Liver (tissue), 3 donors: ENCODE measurements around the gene PPWD1.

Experiments used
- ATF3 ChIP-seq: IDR thresholded peaks from 2 replicates; pipeline ENCODE4 v1.6.1; 2016; ENCODE audit warnings: antibody characterized with exemption
- CTCF ChIP-seq: fragments of 150-350 bp; IDR thresholded peaks from 2 replicates; pipeline ENCODE4 v1.5.1; 2017; ENCODE audit warnings: improper control_type of control experiment, low read depth, low read length; ENCODE audit not compliant: missing input control
- EGR1 ChIP-seq, 2 donors: IDR thresholded peaks; 2 replicates each; pipeline ENCODE4 v1.6.1; 2016 to 2018; ENCODE audit warnings: antibody characterized with exemption in 2 of 2, low read depth in 2 of 2
- JUND ChIP-seq, 2 donors: IDR thresholded peaks; 2 replicates each; pipeline ENCODE4 v1.6.1; 2016; ENCODE audit warnings: antibody characterized with exemption in 2 of 2
- ZBTB33 ChIP-seq: IDR thresholded peaks from 2 replicates; pipeline ENCODE4 v1.6.1; 2016; ENCODE audit warnings: antibody characterized with exemption
- donor health status: healthy.
- donor health status: healthy.

GRCh38 chr5:65530904-65531303 lies 32.2 kb upstream of the PPWD1 start:
- TF ChIP-seq JUND (IDR thresholded peaks at IDR 0.05) (no peak), CTCF (no peak), ZBTB33 (no peak), ATF3 (no peak), EGR1 (IDR thresholded peaks at IDR 0.05; ENCODE audit: low read depth in 2 of 2) (no peak)
